GM19455 (cell line): ENCODE data around the gene KRT82.

Source experiments
- ATAC-seq: cut with Tn5 transposase; IDR thresholded peaks from one replicate; pipeline ENCODE4 v1.9.1; 2021; ENCODE audit not compliant: unreplicated experiment

Gene KRT82

DNA sequence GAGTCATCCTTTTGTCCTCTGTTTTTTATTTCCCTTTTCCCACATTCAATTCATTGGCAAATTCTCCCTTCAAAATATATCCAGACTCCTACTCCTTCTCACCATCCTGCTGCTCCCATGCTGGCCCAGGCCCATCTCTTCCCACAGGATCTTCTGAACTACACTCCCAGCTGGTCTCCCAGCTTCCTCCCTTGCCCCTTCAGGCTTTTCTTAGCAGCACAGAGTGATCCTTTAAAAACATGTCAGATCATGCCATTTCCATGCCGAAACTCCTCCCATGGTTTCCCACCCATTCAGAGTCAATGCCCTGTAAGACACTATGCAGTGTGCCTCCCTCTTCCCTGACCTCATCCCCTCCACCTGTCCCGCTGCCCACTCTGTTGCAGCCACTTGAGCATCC is 18.3 kb downstream of the KRT82 start:
- no peak for ATAC-seq

GRCh38 chr12:52385226-52385702 is 20.9 kb downstream of the KRT82 start, which contains the start of gene KRT84:
TSS of gene KRT84 (minus strand) at chr12:52385652. CDS start at chr12:52385585, 67 bp downstream.
- ATAC-seq: no peak

DNA sequence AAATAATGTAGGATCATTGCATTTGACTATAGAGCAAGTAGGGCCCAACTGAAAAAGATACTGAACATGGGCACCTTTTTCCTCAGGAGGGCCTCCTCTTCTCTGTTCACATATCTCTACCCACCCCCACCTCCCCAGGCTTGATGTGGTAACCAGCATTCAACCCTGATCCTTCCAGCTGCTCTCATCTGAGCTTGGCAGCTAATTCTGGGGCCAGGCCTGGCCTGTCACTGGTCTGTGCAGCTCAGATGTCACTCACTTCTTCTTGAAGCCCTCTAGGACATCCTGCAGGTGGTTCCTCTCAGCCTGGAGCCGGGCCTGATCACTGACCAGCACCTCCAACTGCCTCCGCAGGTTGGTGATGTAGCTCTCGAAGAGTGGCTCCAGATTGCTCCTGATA is 22.8 kb downstream of the KRT82 start:
- no peak for ATAC-seq

DNA sequence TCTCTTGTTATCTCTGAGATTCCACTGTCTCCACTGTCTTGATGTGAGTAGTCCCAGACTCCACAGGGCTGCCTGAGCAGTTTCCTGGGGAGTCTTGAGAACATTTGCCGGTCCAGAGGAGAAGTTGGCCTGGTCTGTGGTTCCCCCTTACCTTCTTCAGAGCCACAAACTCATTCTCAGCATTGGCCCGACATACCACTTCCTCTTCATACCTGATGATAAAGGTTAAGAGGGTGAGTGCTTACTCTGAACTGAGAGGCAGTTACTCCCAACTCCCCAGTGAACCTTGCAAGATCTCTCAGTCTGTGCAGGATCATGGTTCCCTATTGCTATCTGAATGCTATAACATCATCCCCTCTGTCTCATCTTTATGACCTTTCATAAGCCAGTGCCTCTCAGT is 23.3 kb downstream of the KRT82 start:
- ATAC-seq: no peak

DNA sequence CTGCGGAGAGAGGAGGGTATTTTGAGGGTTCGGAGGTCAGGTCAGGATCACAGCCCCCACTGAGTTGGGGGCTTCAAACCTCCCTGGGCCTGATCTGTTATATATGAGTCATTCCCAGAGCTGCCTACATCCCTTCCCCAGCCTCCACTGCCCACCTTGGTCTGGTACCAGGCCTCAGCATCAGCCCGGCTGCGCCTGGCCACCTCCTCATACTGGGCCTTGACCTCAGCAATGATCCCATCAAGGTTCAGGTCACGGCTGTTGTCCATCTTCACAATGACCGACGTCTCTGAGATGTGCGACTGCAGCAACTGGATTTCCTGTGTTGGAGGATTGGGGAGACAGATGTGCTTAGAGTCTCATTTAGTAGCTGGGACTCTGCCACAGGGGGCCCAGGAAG is 24.9 kb downstream of the KRT82 start:
- no peak for ATAC-seq

DNA sequence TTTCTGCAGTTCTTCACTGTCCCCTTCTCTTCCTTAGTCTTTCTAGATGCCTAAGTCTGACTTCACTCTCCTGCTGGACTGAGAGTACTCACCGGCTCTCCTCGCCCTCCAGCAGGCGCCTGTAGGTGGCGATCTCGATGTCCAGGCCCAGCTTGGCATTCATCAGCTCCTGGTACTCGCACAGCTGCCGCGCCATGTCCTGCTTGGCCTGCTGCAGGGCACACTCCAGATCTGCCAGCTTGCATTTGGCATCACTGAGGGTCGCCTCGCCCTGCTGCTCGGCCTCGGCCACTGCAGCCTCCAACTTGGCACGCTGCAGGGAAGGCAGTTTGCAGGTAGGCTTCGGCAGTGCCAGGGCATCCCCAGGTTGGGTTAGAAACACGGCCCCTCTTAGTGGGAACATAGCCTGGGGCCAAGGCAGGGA is 25.9 kb downstream of the KRT82 start:
- no peak for ATAC-seq

GRCh38 chr12:52379536-52379935 is 26.6 kb downstream of the KRT82 start:
- no peak for ATAC-seq

GRCh38 chr12:52378091-52378490 is 28.0 kb downstream of the KRT82 start:
- no peak for ATAC-seq

DNA sequence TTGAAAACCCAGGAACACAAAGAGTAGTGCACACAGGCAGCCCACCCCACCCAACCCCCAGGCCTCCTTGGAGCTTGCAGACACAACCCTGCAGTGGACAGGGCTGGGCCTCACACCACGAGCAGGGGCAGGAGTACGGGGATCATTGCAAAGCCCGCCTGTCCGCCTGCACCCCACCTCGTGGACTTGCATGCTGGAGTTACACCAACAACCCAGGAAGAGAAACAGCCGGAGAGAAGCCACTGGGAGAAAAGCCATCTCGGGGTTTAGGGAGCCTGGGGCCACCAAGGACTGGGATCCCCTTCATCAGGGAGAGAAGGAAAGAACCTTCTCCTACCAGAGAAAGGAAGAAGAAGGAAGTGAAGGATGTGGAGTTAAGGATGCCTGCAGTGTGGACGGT is 28.9 kb downstream of the KRT82 start:
- ATAC-seq: no peak

DNA sequence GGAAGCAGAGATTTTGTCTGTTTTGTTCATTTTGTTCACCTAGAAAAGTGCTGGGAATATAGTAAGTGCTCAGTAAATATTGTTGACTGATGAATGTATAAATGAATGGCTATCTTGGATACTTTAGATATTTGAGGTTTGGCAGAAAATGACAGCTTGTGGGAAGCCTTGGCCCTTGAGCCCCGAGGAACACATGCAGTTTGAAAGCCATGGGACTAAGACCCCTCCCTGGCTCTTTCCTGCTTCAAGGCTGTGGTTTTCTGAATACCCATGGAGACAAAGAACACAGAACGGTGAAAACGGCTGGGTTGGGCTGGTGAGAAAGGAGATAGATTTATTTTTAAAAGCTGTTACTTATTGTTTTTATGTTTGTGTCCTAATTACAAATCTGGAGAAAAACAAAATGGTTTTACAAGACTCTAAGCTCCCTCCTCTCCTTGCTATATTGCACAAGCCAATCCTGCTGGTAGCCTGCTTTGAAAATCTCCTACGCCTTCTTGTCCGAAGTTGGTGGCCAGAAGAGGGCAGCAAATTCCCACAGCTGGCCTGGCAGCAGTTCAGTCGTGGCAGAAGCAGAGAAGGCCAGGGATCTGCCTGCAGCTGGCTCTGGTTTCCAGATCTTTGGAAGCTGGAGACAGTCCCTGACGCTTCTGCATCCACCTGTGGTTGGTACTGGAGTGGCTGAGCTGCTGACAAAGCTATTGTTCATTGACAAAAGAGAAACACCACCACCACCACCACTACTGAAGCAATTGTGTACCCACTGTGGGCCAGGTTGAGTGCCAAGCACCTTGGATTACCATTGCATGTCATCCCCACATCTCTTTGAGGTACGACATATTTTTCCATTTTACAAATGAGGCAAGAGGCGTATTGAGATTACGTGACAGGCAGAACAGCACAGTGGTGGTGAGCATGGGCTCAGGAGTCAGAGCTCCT is 33.6 kb downstream of the KRT82 start:
- no peak for ATAC-seq

GRCh38 chr12:52371716-52372115 is 34.4 kb downstream of the KRT82 start:
- no peak for ATAC-seq

GRCh38 chr12:52370926-52371608 is 35.1 kb downstream of the KRT82 start:
- no peak for ATAC-seq

GRCh38 chr12:52369809-52370208 is 36.3 kb downstream of the KRT82 start:
- ATAC-seq: no peak

GRCh38 chr12:52369211-52369610 is 36.9 kb downstream of the KRT82 start:
- ATAC-seq: no peak

- ATAC-seq: no peak
Measured at GRCh38 chr12:52368508-52368907, 37.6 kb downstream of the KRT82 start.

GRCh38 chr12:52367876-52368275 is 38.3 kb downstream of the KRT82 start:
- ATAC-seq: no peak

DNA sequence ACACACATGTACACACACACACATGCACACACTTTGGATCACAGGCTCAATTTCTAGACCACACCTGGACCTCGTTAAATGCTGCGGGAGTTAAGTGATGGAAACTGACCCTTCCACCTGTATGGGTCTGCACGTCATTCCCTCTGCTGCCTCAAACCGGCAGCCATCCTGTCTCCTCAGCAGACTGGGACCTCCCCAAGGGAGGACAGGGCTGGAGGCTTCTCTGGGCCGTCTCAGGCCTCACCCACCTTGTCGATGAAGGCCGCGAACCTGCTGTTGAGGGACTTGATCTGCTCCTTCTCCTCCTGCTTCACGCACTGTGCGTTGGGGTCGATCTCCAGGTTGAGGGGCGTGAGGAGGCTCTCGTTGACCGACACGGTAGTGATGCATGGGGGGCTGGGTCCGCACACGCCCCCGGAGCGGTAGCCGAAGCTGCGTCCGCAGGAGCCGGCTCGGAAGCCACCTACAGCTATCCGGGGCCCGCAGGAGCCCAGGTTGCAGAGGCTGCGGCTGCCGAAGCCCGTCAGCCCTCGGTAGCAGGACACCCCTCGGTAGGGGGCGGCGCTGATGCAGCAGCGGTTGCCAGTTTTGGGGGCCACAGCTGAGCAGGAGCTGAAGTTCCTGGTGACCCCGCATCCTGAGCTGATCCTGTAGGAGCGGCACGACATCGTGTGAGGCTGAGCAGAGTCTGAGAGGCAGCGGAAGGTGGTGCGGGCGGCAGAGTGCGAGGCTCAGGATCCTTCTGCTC is 39.2 kb downstream of the KRT82 start, which contains the start of gene KRT85:
Gene KRT85 (minus strand): TSS at position 744 of the 748 bp plus-strand sequence. CDS start 76 bp downstream, at position 668.
- ATAC-seq: no peak

GRCh38 chr12:52364901-52365489 is 41.1 kb downstream of the KRT82 start:
- ATAC-seq: no peak

DNA sequence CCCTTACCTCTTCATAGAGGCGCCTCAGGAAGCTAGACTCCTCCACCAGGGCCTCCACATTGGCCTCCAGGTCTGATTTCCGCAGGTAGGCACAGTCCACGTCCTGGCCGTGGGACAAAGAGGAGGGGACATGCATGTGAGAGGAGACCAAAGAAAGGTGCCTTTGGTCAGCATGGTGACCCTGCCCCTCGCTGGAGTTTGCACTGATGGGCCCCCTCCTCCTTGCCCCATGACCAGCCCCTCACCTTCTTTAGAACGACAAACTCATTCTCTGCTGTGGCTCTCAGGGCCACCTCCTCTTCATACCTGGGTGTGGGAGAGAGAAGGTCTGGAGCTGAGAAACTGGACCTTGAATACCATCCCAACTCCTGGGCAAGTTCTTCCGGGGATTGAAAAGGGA is 42.1 kb downstream of the KRT82 start:
- ATAC-seq: no peak

GRCh38 chr12:52363111-52363679 is 42.9 kb downstream of the KRT82 start:
- ATAC-seq: no peak
